Ishikawa (cell line): ENCODE results near the gene PCDHGA12.

Source experiments
- CEBPB ChIP-seq: IDR thresholded peaks from 2 replicates; pipeline ENCODE4 v1.6.1; 2012
- CREB1 ChIP-seq: IDR thresholded peaks from 2 replicates; pipeline ENCODE4 v1.6.1; 2012; ENCODE audit warnings: low read depth
- EP300 ChIP-seq: IDR thresholded peaks from 2 replicates; pipeline ENCODE4 v1.6.1; 2012; ENCODE audit warnings: borderline replicate concordance
- FOXM1 ChIP-seq: IDR thresholded peaks from 2 replicates; pipeline ENCODE4 v1.6.1; 2012; ENCODE audit warnings: low read depth, borderline replicate concordance
- NFIC ChIP-seq: IDR thresholded peaks from 2 replicates; pipeline ENCODE4 v1.6.1; 2012
- RAD21 ChIP-seq: IDR thresholded peaks from 2 replicates; pipeline ENCODE4 v1.6.1; 2012; ENCODE audit warnings: low read depth
- TAF1 ChIP-seq: IDR thresholded peaks from 2 replicates; pipeline ENCODE4 v1.6.1; 2012; ENCODE audit warnings: low read depth, mild to moderate bottlenecking
- YY1 ChIP-seq: IDR thresholded peaks from 2 replicates; pipeline ENCODE4 v1.6.1; 2012; ENCODE audit warnings: low read depth
- TF ChIP-seq, protein P1 (sequence below): IDR thresholded peaks from 2 replicates; pipeline ENCODE4 v1.6.1; 2012
- TF ChIP-seq, protein P2 (sequence below): IDR thresholded peaks from 2 replicates; pipeline ENCODE4 v1.6.1; 2012; ENCODE audit warnings: low read depth, mild to moderate bottlenecking

DNA sequence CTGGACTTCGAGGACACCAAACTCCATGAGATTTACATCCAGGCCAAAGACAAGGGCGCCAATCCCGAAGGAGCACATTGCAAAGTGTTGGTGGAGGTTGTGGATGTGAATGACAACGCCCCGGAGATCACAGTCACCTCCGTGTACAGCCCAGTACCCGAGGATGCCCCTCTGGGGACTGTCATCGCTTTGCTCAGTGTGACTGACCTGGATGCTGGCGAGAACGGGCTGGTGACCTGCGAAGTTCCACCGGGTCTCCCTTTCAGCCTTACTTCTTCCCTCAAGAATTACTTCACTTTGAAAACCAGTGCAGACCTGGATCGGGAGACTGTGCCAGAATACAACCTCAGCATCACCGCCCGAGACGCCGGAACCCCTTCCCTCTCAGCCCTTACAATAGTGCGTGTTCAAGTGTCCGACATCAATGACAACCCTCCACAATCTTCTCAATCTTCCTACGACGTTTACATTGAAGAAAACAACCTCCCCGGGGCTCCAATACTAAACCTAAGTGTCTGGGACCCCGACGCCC is 46.8 kb downstream of the PCDHGA12 start:
- TF ChIP-seq, protein P1, sequence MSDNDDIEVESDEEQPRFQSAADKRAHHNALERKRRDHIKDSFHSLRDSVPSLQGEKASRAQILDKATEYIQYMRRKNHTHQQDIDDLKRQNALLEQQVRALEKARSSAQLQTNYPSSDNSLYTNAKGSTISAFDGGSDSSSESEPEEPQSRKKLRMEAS = no peak
- no peak for TF ChIP-seq TAF1
- no peak for TF ChIP-seq YY1
- no peak for TF ChIP-seq CREB1
- TF ChIP-seq CEBPB = no peak
- TF ChIP-seq, protein P2, sequence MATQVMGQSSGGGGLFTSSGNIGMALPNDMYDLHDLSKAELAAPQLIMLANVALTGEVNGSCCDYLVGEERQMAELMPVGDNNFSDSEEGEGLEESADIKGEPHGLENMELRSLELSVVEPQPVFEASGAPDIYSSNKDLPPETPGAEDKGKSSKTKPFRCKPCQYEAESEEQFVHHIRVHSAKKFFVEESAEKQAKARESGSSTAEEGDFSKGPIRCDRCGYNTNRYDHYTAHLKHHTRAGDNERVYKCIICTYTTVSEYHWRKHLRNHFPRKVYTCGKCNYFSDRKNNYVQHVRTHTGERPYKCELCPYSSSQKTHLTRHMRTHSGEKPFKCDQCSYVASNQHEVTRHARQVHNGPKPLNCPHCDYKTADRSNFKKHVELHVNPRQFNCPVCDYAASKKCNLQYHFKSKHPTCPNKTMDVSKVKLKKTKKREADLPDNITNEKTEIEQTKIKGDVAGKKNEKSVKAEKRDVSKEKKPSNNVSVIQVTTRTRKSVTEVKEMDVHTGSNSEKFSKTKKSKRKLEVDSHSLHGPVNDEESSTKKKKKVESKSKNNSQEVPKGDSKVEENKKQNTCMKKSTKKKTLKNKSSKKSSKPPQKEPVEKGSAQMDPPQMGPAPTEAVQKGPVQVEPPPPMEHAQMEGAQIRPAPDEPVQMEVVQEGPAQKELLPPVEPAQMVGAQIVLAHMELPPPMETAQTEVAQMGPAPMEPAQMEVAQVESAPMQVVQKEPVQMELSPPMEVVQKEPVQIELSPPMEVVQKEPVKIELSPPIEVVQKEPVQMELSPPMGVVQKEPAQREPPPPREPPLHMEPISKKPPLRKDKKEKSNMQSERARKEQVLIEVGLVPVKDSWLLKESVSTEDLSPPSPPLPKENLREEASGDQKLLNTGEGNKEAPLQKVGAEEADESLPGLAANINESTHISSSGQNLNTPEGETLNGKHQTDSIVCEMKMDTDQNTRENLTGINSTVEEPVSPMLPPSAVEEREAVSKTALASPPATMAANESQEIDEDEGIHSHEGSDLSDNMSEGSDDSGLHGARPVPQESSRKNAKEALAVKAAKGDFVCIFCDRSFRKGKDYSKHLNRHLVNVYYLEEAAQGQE = no peak
- no peak for TF ChIP-seq RAD21
- no peak for TF ChIP-seq FOXM1
- no peak for TF ChIP-seq NFIC
- TF ChIP-seq EP300 = no peak
